Muscle layer of duodenum (tissue), 2 donors: ENCODE measurements around the gene TXNDC8.

ENCODE experiments used
- H3K27ac ChIP-seq: one replicate; pipeline ENCODE4 v1.7.0; 2013; ENCODE audit warnings: mild to moderate bottlenecking, low read length
- H3K27me3 ChIP-seq: one replicate; pipeline ENCODE4 v1.7.0; 2013; ENCODE audit warnings: low read depth, mild to moderate bottlenecking, control low read depth, low read length
- H3K36me3 ChIP-seq, 2 donors: one replicate each; pipeline ENCODE4 v1.7.0; 2013; ENCODE audit warnings: low read length in 2 of 2, control low read depth in 1 of 2, mild to moderate bottlenecking in 1 of 2; ENCODE audit not compliant: insufficient read depth in 2 of 2, control insufficient read depth in 1 of 2
- H3K4me1 ChIP-seq, 2 donors: one replicate each; pipeline ENCODE4 v1.7.0; 2013; ENCODE audit warnings: low read length in 2 of 2, mild to moderate bottlenecking in 2 of 2, control low read depth in 1 of 2, moderate library complexity in 1 of 2; ENCODE audit not compliant: insufficient read depth in 2 of 2, control insufficient read depth in 1 of 2
- H3K4me3 ChIP-seq, 2 donors: one replicate each; pipeline ENCODE4 v1.7.0; 2013; ENCODE audit warnings: low read length in 2 of 2, low read depth in 1 of 2, mild to moderate bottlenecking in 1 of 2
- H3K9me3 ChIP-seq, 2 donors: one replicate each; pipeline ENCODE4 v1.7.0; 2013; ENCODE audit warnings: low read length in 2 of 2, control low read depth in 1 of 2, mild to moderate bottlenecking in 1 of 2; ENCODE audit not compliant: control insufficient read depth in 1 of 2
- donor health status: healthy.

TXNDC8 gene

GRCh38 chr9:110270211-110270995 is 67.3 kb downstream of the TXNDC8 start:
- Histone ChIP-seq H3K27ac (no peak overlapping the region), H3K27me3 (no peaks in the 10 kb centered on the region), H3K4me3 (no peak overlapping the region), H3K9me3 (no peaks in the 10 kb centered on the region), H3K4me1 (no peaks in the 10 kb centered on the region), H3K36me3 (no peaks in the 10 kb centered on the region)

- no peak overlapping the region for H3K4me3 ChIP-seq
- H3K27me3 ChIP-seq = no peaks in the 10 kb centered on the region
- H3K9me3 ChIP-seq = no peaks in the 10 kb centered on the region
- no peaks in the 10 kb centered on the region for H3K4me1 ChIP-seq
- no peaks in the 10 kb centered on the region for H3K36me3 ChIP-seq
- no peak overlapping the region for H3K27ac ChIP-seq
Measured at GRCh38 chr9:110266795-110267194, 70.9 kb downstream of the TXNDC8 start.

- H3K9me3 ChIP-seq = no peaks in the 10 kb centered on the region
- H3K27ac ChIP-seq = no peak overlapping the region
- no peak overlapping the region for H3K4me3 ChIP-seq
- peaks cover 5 to 8% of the 10 kb centered on the region in 2 donors for H3K4me1 ChIP-seq
- no peaks in the 10 kb centered on the region for H3K27me3 ChIP-seq
- H3K36me3 ChIP-seq = peaks cover 0 to 5% of the 10 kb centered on the region in 2 donors
Measured at GRCh38 chr9:110261632-110262031, 76.0 kb downstream of the TXNDC8 start.

GRCh38 chr9:110260911-110261310 is 76.8 kb downstream of the TXNDC8 start:
- H3K4me3 ChIP-seq = no peak overlapping the region
- no peaks in the 10 kb centered on the region for H3K9me3 ChIP-seq
- H3K27ac ChIP-seq = no peak overlapping the region
- peaks cover 0 to 5% of the 10 kb centered on the region in 2 donors for H3K36me3 ChIP-seq
- H3K27me3 ChIP-seq = no peaks in the 10 kb centered on the region
- peaks cover 5 to 8% of the 10 kb centered on the region in 2 donors for H3K4me1 ChIP-seq

- H3K4me3 ChIP-seq = no peak overlapping the region
- H3K4me1 ChIP-seq = peaks cover 5 to 8% of the 10 kb centered on the region in 2 donors
- H3K36me3 ChIP-seq = peaks cover 0 to 5% of the 10 kb centered on the region in 2 donors
- H3K9me3 ChIP-seq = no peaks in the 10 kb centered on the region
- H3K27ac ChIP-seq = no peak overlapping the region
- no peaks in the 10 kb centered on the region for H3K27me3 ChIP-seq
Measured at GRCh38 chr9:110259566-110259965, 78.1 kb downstream of the TXNDC8 start.

GRCh38 chr9:110258690-110259091 is 79.0 kb downstream of the TXNDC8 start:
- peak overlapping the region; percentile 11 for H3K27ac ChIP-seq
- no peaks in the 10 kb centered on the region for H3K27me3 ChIP-seq
- peaks cover 5 to 8% of the 10 kb centered on the region in 2 donors for H3K4me1 ChIP-seq
- no peak overlapping the region for H3K4me3 ChIP-seq
- peaks cover 0 to 5% of the 10 kb centered on the region in 2 donors for H3K36me3 ChIP-seq
- H3K9me3 ChIP-seq = no peaks in the 10 kb centered on the region

- peak overlapping the region; percentile 95 for H3K27ac ChIP-seq
- H3K4me1 ChIP-seq = peaks cover 5 to 14% of the 10 kb centered on the region in 2 donors
- H3K27me3 ChIP-seq = no peaks in the 10 kb centered on the region
- H3K36me3 ChIP-seq = peaks cover 0 to 5% of the 10 kb centered on the region in 2 donors
- H3K9me3 ChIP-seq = no peaks in the 10 kb centered on the region
- H3K4me3 ChIP-seq = peak overlapping the region; percentile 87 to 97
Measured at GRCh38 chr9:110257956-110258355, 79.7 kb downstream of the TXNDC8 start.

GRCh38 chr9:110257097-110257841 is 80.4 kb downstream of the TXNDC8 start:
- peak overlapping the region; percentile 95 for H3K27ac ChIP-seq
- H3K36me3 ChIP-seq = peaks cover 0 to 5% of the 10 kb centered on the region in 2 donors
- H3K9me3 ChIP-seq = no peaks in the 10 kb centered on the region
- no peaks in the 10 kb centered on the region for H3K27me3 ChIP-seq
- peaks cover 5 to 20% of the 10 kb centered on the region in 2 donors for H3K4me1 ChIP-seq
- H3K4me3 ChIP-seq = peak overlapping the region; percentile 87 to 97

GRCh38 chr9:110256380-110257096 is 81.1 kb downstream of the TXNDC8 start, which contains the start of gene TXN:
Gene TXN, minus strand, starts transcription at chr9:110256507. Its CDS starts 72 bp downstream, at chr9:110256435.
- Histone ChIP-seq H3K27me3 (no peaks in the 10 kb centered on the region), H3K36me3 (peaks cover 0 to 5% of the 10 kb centered on the region in 2 donors), H3K27ac (peak within 1 kb of the TSS; percentile 95), H3K4me3 (peak within 1 kb of the TSS; percentile 87 to 97), H3K4me1 (peaks cover 5 to 22% of the 10 kb centered on the region in 2 donors), H3K9me3 (no peaks in the 10 kb centered on the region)

GRCh38 chr9:110255463-110256379 is 81.9 kb downstream of the TXNDC8 start:
- H3K27ac ChIP-seq = peak overlapping the region; percentile 83
- peak overlapping the region; percentile 87 to 97 for H3K4me3 ChIP-seq
- peaks cover 0 to 6% of the 10 kb centered on the region in 2 donors for H3K36me3 ChIP-seq
- H3K27me3 ChIP-seq = no peaks in the 10 kb centered on the region
- peaks cover 5 to 22% of the 10 kb centered on the region in 2 donors for H3K4me1 ChIP-seq
- no peaks in the 10 kb centered on the region for H3K9me3 ChIP-seq
